Esophagus muscularis mucosa (tissue), 4 donors: ENCODE data around the gene PCDHGB6. TPM values are rescaled to one million over a fixed set of nuclear protein-coding genes. Genes with fewer than 3 reads are reported as not detected.

Experiments used
- DNase-seq: peaks from one replicate; pipeline ENCODE4 v3.0.0-alpha.2; 2017; ENCODE audit errors: extremely low spot score
- H3K27ac ChIP-seq, 4 donors: fragments of 200-600 bp; sonication (generic); replicated peaks in 1 of 4; 1 replicate in 3 of 4; 2 replicates in 1 of 4; pipeline ENCODE4 v1.5.1; 2016 to 2019; ENCODE audit warnings: mild to moderate bottlenecking in 1 of 4
- H3K27me3 ChIP-seq, 4 donors: fragments of 200-600 bp; sonication (generic); one replicate each; pipeline versions ENCODE4 v1.5.1 to v1.6.0; 2016 to 2019
- H3K36me3 ChIP-seq, 4 donors: fragments of 200-600 bp; sonication (generic); one replicate each; pipeline ENCODE4 v1.5.1; 2016 to 2019
- H3K4me1 ChIP-seq, 4 donors: fragments of 200-600 bp; sonication (generic); one replicate each; pipeline ENCODE4 v1.5.1; 2016 to 2019
- H3K4me3 ChIP-seq, 4 donors: fragments of 200-600 bp; sonication (generic); 1 replicate in 2 of 4; 2 replicates in 2 of 4; pipeline ENCODE4 v1.5.1; 2016 to 2019; ENCODE audit warnings: mild to moderate bottlenecking in 4 of 4, moderate library complexity in 1 of 4
- H3K9me3 ChIP-seq, 4 donors: fragments of 200-600 bp; sonication (generic); 1 replicate in 3 of 4; 2 replicates in 1 of 4; pipeline ENCODE4 v1.5.1; 2016 to 2019
- EP300 ChIP-seq: sonication (generic); formaldehyde crosslinking; IDR thresholded peaks from one replicate; pipeline ENCODE4 v1.6.1; 2017; ENCODE audit warnings: antibody characterized with exemption
- POLR2A ChIP-seq: fragments of 450-650 bp; IDR thresholded peaks from one replicate; pipeline ENCODE4 v1.6.1; 2017; ENCODE audit warnings: antibody characterized with exemption, moderate library complexity, mild to moderate bottlenecking, low read depth
- POLR2AphosphoS5 ChIP-seq, 2 donors: sonication (generic); formaldehyde crosslinking; IDR thresholded peaks; one replicate each; pipeline ENCODE4 v1.6.1; 2017; ENCODE audit warnings: antibody characterized with exemption in 2 of 2
- WGBS: methylation state at CpG from one replicate; pipeline ENCODE4 v1.1.5; 2018; 5-methylcytosine and 5-hydroxymethylcytosine counted together
- intact Hi-C: fragments of 100-400 bp; cut with DNase I; formaldehyde crosslinking; loops from one replicate; pipeline ENCODE4 v1.15.1; 2023
- total RNA-seq, 4 donors: library from RNA; depleted of rRNA; stranded (reverse); fragments of >200 nt; gene quantifications; one replicate each; pipeline versions ENCODE4 v1.1.0 to v1.2.1, GENCODE V29; 2016
- TF ChIP-seq, protein P1 (sequence below), 3 experiments: fragments of 200-600 bp in 2 of 3; fragments of 450-650 bp in 1 of 3; sonication (generic) in 2 of 3; IDR thresholded peaks; one replicate each; pipeline ENCODE4 v1.5.1; 2017 to 2019; ENCODE audit warnings: antibody characterized with exemption in 3 of 3, mild to moderate bottlenecking in 2 of 3, moderate library complexity in 1 of 3

PCDHGB6 gene
- total RNA-seq, 4 donors from 2014 or later = 6.2 to 8.4 (median 7.4) TPM

DNA sequence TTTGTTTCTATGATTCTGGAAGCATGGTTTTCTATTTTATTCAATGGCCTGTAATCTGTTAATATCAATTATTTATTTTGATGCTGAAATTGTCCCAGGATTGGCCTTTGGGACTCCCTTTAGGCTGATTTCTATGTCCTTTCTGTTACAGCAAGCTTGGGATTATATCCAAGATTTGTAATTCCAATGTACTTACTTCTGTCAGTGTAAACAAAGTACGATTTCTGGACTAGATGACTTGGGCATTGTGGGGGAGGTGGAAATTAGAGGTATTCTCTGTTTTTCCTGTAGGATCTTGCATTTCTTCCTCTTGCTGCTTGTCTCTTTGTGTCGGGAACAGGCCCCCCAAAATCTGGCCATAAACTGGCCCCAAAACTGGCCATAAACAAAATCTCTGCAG, 26.2 kb downstream of the PCDHGB6 start:
- Histone ChIP-seq H3K4me3 (no peak overlapping the region), H3K27ac (no peak overlapping the region), H3K27me3 (no peaks in the 10 kb centered on the region), H3K36me3 (peaks cover 0 to 4% (median 0%) of the 10 kb centered on the region in 4 donors), H3K9me3 (peaks cover 13 to 97% (median 94%) of the 10 kb centered on the region in 4 donors), H3K4me1 (no peaks in the 10 kb centered on the region)
- DNase-seq = no peak
- intact Hi-C loops = no loop called here
- 52% methylated on average over 2 of the region's 2 CpGs for WGBS
- TF ChIP-seq, protein P1, sequence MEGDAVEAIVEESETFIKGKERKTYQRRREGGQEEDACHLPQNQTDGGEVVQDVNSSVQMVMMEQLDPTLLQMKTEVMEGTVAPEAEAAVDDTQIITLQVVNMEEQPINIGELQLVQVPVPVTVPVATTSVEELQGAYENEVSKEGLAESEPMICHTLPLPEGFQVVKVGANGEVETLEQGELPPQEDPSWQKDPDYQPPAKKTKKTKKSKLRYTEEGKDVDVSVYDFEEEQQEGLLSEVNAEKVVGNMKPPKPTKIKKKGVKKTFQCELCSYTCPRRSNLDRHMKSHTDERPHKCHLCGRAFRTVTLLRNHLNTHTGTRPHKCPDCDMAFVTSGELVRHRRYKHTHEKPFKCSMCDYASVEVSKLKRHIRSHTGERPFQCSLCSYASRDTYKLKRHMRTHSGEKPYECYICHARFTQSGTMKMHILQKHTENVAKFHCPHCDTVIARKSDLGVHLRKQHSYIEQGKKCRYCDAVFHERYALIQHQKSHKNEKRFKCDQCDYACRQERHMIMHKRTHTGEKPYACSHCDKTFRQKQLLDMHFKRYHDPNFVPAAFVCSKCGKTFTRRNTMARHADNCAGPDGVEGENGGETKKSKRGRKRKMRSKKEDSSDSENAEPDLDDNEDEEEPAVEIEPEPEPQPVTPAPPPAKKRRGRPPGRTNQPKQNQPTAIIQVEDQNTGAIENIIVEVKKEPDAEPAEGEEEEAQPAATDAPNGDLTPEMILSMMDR (IDR thresholded peaks at IDR 0.05) = no peak
- TF ChIP-seq EP300 (no peak), POLR2A (no peak), POLR2AphosphoS5 (IDR thresholded peaks at IDR 0.05) (no peak)

DNA sequence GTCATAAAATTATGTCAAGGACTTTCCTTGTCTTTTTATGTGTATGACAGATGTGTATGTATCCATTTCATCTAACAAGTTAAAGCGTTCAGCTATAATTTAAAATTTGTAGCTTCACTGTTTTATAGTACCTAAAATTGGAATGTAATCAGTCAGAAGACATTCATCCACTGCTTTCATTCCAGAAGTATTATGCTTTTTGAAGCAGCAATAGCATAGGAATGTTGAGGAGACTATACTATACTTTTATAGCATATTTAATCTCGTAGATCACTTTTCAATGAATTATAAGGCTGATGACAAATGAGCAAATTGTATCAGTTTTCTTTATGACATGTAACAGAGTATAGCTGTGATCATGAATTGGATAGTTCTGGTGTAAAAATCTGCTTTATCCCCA, 29.4 kb downstream of the PCDHGB6 start:
- H3K27ac ChIP-seq = no peak overlapping the region

DNA sequence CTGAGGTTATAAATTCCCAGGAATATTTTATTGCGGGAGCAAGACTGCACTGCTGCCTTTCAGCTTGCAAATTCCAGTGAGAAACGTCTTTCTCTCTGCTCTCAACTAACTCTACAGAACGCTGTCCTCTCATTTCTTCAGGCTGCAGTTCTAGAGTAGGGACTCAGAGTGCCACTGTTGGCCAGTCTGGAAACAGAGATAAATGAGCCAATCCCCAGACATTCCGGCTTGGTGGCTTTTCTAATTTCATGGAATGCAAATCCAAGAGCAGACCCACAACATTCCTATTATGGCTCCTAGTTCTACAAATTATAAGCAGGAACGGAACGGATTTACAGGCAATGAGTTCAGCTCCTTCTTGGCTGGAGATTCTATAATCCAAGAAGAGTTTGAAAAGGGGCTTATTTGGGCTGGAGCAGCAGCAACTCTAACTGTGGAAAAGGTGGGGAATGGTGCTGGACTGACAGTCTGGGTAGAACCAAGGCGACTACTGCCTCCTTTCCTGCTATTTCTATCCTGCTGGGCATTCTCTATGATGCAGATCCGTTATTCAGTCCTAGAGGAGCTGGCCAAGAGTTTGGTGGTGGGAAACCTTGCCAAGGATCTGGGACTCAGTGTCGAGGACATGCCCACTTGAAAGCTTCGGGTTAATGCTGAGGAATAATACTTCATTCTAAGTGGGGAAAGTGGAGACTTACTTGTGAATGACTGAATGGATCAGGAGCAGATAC, 31.8 kb downstream of the PCDHGB6 start:
- WGBS = 70% methylated on average over 10 of the region's 10 CpGs
- DNase-seq = no peak
- Histone ChIP-seq H3K27me3 (no peaks in the 10 kb centered on the region), H3K27ac (no peak overlapping the region), H3K4me1 (peaks cover 0 to 4% (median 0%) of the 10 kb centered on the region in 4 donors), H3K9me3 (peaks cover 0 to 89% (median 77%) of the 10 kb centered on the region in 4 donors), H3K36me3 (peaks cover 0 to 4% (median 0%) of the 10 kb centered on the region in 4 donors), H3K4me3 (no peak overlapping the region)
- no peak for TF ChIP-seq POLR2A
- TF ChIP-seq EP300 = no peak
- no peak for TF ChIP-seq POLR2AphosphoS5 (IDR thresholded peaks at IDR 0.05)
- TF ChIP-seq, protein P1 (IDR thresholded peaks at IDR 0.05) = no peak
- intact Hi-C loops = no loop called here

More for the DNA sequence above, 29.4 kb downstream of the PCDHGB6 start:
- no peak for DNase-seq
- Histone ChIP-seq H3K9me3 (peaks cover 0 to 98% (median 92%) of the 10 kb centered on the region in 4 donors), H3K27me3 (no peaks in the 10 kb centered on the region), H3K36me3 (peaks cover 0 to 4% (median 0%) of the 10 kb centered on the region in 4 donors), H3K4me3 (no peak overlapping the region), H3K4me1 (peaks cover 0 to 4% (median 0%) of the 10 kb centered on the region in 4 donors)
- intact Hi-C loops = no loop called here
- TF ChIP-seq, protein P1 (IDR thresholded peaks at IDR 0.05) = no peak
- TF ChIP-seq EP300 (no peak), POLR2AphosphoS5 (IDR thresholded peaks at IDR 0.05) (no peak), POLR2A (no peak)
- WGBS = 90% methylated on average over 2 of the region's 2 CpGs

DNA sequence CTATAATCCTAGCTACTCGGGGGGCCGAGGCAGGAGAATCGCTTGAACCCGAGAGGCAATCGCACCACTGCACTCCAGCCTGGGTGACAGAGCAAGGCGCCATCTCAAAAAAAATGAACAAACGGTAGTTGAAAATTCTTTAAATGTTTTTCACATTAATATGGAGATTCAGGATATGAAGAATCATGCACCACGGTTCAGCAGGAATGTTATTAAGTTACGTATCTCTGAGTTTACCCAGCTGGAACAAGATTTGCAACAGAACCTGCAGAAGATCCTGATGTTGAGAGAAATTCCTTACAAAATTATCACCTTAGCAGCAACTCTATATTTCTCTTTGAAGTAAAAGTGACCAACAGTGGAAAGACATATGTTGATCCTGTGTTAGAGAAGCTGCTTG, 32.5 kb downstream of the PCDHGB6 start:
- WGBS = 97% methylated on average over 9 of the region's 9 CpGs
- intact Hi-C loops = no loop called here
- TF ChIP-seq EP300 = no peak
- H3K9me3 ChIP-seq = peaks cover 0 to 84% (median 77%) of the 10 kb centered on the region in 4 donors
- H3K27ac ChIP-seq = no peak overlapping the region
- H3K4me3 ChIP-seq = no peak overlapping the region
- peaks cover 0 to 4% (median 0%) of the 10 kb centered on the region in 4 donors for H3K36me3 ChIP-seq
- no peaks in the 10 kb centered on the region for H3K27me3 ChIP-seq
- peaks cover 0 to 4% (median 0%) of the 10 kb centered on the region in 4 donors for H3K4me1 ChIP-seq
- no peak for DNase-seq

DNA sequence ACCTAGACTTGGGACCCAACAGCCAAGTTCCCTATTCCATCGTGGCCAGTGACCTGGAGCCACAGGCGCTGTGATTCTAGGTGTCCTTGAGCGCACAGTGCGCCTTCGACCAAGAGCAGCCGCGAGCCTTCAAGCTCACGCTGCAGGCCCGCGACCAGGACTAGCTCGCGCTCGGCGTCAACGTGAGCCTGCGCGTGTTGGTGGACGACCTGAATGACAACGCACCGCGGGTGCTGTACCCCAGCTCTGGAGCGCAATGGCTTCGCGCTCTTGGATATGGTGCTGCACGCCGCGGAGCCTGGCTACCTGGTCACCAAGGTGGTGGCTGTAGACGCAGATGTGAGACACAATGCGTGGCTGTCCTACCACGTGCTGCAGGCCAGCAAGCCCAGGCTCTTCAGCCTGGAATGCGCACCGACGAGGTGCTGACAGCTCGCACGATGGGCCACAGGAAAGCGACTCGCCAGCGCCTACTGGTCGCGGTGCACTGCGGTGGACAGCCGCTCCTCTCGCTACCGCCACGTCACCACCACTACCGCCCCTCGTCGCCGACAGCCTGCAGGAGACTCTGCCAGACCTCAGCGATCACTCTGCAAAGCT, 33.9 kb downstream of the PCDHGB6 start:
- Histone ChIP-seq H3K9me3 (peaks cover 0 to 79% (median 65%) of the 10 kb centered on the region in 4 donors), H3K4me1 (peaks cover 0 to 4% (median 0%) of the 10 kb centered on the region in 4 donors), H3K36me3 (peaks cover 0 to 4% (median 0%) of the 10 kb centered on the region in 4 donors), H3K4me3 (no peak overlapping the region), H3K27ac (no peak overlapping the region), H3K27me3 (no peaks in the 10 kb centered on the region)
- DNase-seq = no peak
- intact Hi-C loops = no loop called here
- 59% methylated on average over 27 of the region's 50 CpGs for WGBS
- TF ChIP-seq, protein P1 (IDR thresholded peaks at IDR 0.05) = no peak
- TF ChIP-seq POLR2AphosphoS5 (IDR thresholded peaks at IDR 0.05) = no peak
- no peak for TF ChIP-seq POLR2A
- no peak for TF ChIP-seq EP300
